GM12874 (cell line): ENCODE measurements around the gene JAKMIP1.

ENCODE experiments used
- TF ChIP-seq, protein P1 (sequence below): IDR thresholded peaks from 2 replicates; pipeline ENCODE4 v1.5.1; 2011; ENCODE audit warnings: low read depth, mild to moderate bottlenecking, control low read depth, low read length, moderate library complexity; ENCODE audit not compliant: insufficient read depth

The JAKMIP1 gene

DNA sequence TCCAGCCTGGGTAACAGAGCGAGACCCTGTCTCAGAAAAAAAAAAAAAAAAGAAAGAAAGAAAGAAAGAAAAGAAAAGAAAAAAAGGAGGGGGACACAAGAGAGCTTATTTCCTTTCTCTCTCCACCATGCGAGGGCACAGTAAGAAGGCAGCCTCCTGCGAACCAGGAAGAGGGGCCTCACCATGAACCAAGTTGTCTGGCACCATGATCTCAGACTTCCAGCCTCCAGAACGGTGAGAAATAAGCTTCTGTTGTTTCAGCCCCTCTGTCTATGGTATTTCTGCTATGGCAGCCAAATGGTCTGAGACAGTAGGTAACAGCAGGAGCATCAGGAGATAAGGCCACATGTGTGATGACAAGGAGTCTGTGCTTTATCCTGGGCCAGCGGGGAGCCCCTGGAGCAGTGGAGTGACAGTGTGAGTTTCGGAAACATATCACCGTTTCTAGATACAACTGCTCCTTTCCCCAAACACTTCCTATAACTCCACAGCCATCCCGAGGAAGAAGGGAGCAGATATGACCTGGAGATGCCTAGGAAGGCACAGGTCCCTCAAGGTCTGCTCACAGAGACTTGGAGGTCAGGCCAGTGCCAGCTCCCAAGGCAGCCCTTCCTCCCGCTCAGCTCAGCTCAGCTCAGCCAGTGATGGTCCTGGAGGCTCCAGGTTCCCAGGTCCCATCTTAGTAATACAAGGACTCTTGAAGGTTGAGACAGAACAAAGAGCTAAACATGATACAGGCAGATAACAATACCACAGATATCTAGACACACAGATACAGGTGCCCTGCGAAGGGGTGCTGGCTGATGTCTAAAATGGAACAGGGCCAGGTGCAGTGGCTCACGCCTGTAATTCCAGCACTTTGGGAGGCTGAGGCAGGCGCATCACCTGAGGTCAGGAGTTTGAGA, 17.7 kb downstream of the JAKMIP1 start:
- TF ChIP-seq, protein P1, sequence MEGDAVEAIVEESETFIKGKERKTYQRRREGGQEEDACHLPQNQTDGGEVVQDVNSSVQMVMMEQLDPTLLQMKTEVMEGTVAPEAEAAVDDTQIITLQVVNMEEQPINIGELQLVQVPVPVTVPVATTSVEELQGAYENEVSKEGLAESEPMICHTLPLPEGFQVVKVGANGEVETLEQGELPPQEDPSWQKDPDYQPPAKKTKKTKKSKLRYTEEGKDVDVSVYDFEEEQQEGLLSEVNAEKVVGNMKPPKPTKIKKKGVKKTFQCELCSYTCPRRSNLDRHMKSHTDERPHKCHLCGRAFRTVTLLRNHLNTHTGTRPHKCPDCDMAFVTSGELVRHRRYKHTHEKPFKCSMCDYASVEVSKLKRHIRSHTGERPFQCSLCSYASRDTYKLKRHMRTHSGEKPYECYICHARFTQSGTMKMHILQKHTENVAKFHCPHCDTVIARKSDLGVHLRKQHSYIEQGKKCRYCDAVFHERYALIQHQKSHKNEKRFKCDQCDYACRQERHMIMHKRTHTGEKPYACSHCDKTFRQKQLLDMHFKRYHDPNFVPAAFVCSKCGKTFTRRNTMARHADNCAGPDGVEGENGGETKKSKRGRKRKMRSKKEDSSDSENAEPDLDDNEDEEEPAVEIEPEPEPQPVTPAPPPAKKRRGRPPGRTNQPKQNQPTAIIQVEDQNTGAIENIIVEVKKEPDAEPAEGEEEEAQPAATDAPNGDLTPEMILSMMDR = no peak

DNA sequence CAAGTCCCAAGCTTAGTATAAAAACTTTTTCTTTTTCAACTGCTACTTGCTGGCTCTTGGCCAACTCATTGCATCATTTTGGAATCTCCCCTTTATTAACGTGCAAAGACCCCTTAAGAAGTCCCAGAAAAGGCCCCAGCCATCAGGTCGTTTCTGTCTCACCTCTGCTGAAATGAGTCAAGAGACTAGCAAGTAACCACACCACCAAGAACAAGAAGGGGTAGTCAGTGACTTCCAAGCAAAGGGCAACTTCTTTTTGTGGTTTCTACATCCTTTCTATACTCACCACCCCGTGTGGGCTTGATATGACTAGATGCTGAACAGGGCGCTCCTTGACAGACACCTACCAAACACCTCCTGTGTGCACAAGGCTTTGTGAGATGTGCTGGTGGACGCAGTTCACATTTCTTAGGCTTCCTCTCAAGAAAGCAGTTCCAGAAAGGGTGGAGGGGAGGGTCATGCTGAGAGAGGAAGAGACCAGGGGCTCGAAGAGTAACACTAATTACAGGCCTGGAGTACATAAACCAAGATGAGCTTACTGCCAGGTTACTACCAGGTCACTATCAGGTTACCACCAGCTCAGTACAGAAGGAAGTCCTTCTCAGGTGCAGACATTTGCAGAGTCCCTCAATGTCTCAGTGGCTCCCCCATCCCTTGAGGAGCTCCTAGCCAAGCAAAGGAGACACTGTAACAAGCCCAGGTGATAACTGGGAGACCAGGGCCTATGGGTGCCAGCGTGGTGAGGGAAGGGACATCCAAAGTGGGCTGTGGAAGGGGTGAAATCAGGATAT, 19.3 kb downstream of the JAKMIP1 start:
- TF ChIP-seq, protein P1 = no peak

DNA sequence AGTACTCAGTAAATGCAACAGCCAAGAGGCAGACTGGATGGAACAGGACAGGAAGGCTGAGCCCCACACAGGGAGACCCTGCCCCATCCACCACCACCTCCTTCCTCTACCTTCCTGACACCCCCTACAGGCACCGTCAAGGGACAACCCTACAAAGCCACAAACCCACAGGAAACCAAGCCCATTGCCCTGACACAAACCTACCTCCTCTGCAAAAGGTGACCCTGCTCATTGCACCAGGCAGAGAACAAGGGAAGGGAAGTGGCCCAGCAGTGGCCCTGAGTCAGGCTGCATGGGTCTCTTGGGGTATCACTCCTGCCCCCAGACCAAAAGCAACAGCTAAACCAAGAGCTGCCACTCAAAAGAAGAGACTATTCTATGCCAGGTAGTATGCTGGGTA, 21.0 kb downstream of the JAKMIP1 start:
- TF ChIP-seq, protein P1 = no peak

DNA sequence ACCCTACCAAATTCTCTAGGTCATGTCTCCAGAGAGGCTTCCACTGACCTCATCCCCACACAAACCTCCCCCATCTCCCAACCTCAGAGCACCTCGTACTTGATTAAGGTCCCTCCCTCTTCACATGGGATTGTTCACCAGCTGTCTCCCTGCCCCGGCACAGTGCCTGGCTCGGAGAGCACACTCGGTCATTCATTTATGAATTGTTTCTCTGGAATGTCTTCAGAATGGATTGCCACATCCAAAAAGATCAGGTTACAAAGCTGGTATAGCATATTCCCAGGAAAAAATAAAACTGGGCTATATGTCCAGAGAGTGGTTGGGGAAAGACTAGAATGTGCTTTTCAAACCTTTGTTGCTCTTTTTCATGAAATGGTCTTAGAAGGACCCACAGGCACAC, 21.6 kb downstream of the JAKMIP1 start:
- TF ChIP-seq, protein P1 = no peak

DNA sequence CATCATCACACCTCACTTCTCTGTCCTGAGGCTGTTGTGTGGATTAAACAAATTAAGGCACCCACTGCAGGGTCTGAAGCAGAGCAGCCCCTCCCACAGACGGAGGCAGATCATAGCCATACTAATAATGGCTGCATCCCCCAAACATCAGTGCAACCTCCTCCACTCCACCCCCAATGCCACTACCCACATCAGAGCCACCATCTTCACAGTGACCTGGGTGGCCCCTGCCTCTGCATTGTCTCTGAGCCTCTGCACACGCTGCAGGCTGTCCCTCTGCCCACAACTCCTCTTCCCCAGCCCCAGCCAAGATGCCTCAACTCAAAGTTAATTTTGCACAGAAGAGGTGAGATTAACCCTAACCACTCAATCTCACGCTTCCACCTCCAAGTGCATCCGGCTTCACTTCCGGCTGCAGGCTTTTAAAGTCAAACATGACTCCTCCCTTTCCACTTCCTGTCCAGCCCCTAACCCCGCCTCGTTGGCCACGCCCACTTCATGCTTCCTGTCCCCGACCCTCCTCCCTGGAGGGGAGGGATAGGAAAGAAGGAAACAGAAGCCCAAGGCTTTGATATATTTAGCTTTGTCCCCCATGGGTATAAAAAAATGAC, 22.7 kb downstream of the JAKMIP1 start:
- TF ChIP-seq, protein P1 = no peak

DNA sequence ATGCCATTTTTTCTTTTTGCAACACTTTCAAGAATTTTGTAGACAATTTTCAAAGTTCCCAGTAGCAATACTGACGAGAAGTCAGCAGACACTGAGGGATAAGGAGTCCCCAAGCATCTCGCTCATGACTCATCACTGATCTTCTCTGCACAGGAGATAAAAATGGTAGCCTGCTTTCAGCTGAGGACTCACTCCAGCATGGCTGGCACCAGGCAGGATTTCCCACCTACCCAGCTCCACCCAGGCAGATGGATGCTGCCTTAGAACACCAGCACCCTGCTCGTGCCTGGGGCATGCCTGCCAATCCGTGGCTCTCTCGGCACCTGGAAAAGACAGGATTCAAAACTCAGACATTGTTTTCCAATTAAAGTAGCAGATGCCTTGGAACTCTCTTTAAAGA, 24.9 kb downstream of the JAKMIP1 start:
- TF ChIP-seq, protein P1 = no peak

DNA sequence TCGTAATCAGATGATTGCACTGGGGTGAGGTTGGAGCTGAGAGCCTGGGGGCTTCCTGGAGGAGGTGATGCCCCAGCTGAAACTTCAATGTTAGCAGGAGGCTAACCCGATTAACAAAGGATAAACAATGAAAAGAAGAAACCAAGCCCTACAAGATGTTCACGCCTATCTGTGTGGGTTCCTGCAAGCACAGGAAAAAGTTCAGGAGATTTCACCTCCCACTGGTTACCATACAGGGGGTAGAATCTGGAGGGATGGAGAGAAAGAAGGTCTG, 27.5 kb downstream of the JAKMIP1 start:
- TF ChIP-seq, protein P1 = no peak
